GM12892 (cell line): ENCODE results near the gene BZW1.
A peak's percentile ranks its signal among the peaks of the same experiment; 100 is the strongest.

Experiments
- DNase-seq: peaks from one replicate; pipeline ENCODE4 v3.0.0; 2011; ENCODE audit not compliant: insufficient read length
- FAIRE-seq: peaks from 2 replicates; lab custom pipeline; 2011; peaks lifted over from hg19 to GRCh38; lab: Jason Lieb, UNC
- POLR2A ChIP-seq: IDR thresholded peaks from 2 replicates; pipeline ENCODE4 v1.6.1; 2011; ENCODE audit warnings: low read depth, low read length, control low read depth
- POLR2AphosphoS5 ChIP-seq: IDR thresholded peaks from 2 replicates; pipeline ENCODE4 v1.6.1; 2011; ENCODE audit warnings: low read depth, low read length, control low read depth
- TAF1 ChIP-seq: IDR thresholded peaks from 2 replicates; pipeline ENCODE4 v1.6.1; 2011; ENCODE audit warnings: low read depth, mild to moderate bottlenecking, control low read depth, low read length, borderline replicate concordance

The BZW1 gene

GRCh38 chr2:200820573-200821234 lies 9.0 kb downstream of the BZW1 start:
- FAIRE-seq, result no peak

GRCh38 chr2:200821686-200822245 lies 10.1 kb downstream of the BZW1 start:
- TF ChIP-seq POLR2AphosphoS5, result no peak
- no peak for TF ChIP-seq TAF1
- no peak for TF ChIP-seq POLR2A
- FAIRE-seq, result no peak
- no peak for DNase-seq

More at GRCh38 chr2:200820573-200821234, 9.0 kb downstream of the BZW1 start:
- DNase-seq, result no peak
- TF ChIP-seq POLR2A (no peak), TAF1 (no peak), POLR2AphosphoS5 (0 out of 2 replicates have a peak, but pooled peaks have one; percentile 46)

- no peak for FAIRE-seq
- no peak for TF ChIP-seq TAF1
- TF ChIP-seq POLR2A, result no peak; the same call in 1 of the 2 replicates
- TF ChIP-seq POLR2AphosphoS5, result no peak; the same call in 1 of the 2 replicates
Observed at GRCh38 chr2:200828104-200828503, 16.4 kb downstream of the BZW1 start.

GRCh38 chr2:200828572-200829257 lies 17.0 kb downstream of the BZW1 start:
- DNase-seq, result no peak
- TF ChIP-seq POLR2AphosphoS5 (0 out of 2 replicates have a peak, but pooled peaks have one; percentile 26), POLR2A (no peak; the same call in 1 of the 2 replicates), TAF1 (no peak)
- FAIRE-seq, result no peak

More at GRCh38 chr2:200828104-200828503, 16.4 kb downstream of the BZW1 start:
- no peak for DNase-seq

- TF ChIP-seq POLR2AphosphoS5 (no peak), POLR2A (peak; percentile 24; the same call in 1 of the 2 replicates)
- no peak for DNase-seq
- no peak for FAIRE-seq
Observed at GRCh38 chr2:200829258-200829655, 17.5 kb downstream of the BZW1 start.

- FAIRE-seq (no peak), DNase-seq (no peak)
- TF ChIP-seq POLR2A (no peak), TAF1 (no peak), POLR2AphosphoS5 (no peak)
Observed at GRCh38 chr2:200834701-200835100, 23.0 kb downstream of the BZW1 start.

GRCh38 chr2:200839513-200839912 lies 27.8 kb downstream of the BZW1 start:
- TF ChIP-seq TAF1, result no peak
- no peak for TF ChIP-seq POLR2AphosphoS5
- no peak for TF ChIP-seq POLR2A
- DNase-seq (no peak), FAIRE-seq (no peak)

GRCh38 chr2:200843993-200844948 lies 32.6 kb downstream of the BZW1 start:
- FAIRE-seq, result peak; percentile 80
- TF ChIP-seq POLR2AphosphoS5, result no peak
- TF ChIP-seq POLR2A, result no peak
- no peak for TF ChIP-seq TAF1
- no peak for DNase-seq

- DNase-seq (no peak), FAIRE-seq (no peak)
- TF ChIP-seq POLR2AphosphoS5 (no peak), POLR2A (no peak), TAF1 (no peak)
Observed at GRCh38 chr2:200845194-200845593, 33.5 kb downstream of the BZW1 start.

- no peak for TF ChIP-seq TAF1
- TF ChIP-seq POLR2A, result no peak
- TF ChIP-seq POLR2AphosphoS5, result no peak
- FAIRE-seq, result no peak
- no peak for DNase-seq
Observed at GRCh38 chr2:200845669-200846325, 34.1 kb downstream of the BZW1 start.
